Cardiac fibroblast (primary cell): ENCODE measurements around the gene RPA1.

Experiments used
- DNase-seq, 2 donors: peaks; one replicate each; pipeline versions ENCODE4 v3.0.0 to v3.0.0-alpha.2; 2010; ENCODE audit warnings: low read depth in 2 of 2
- H3K4me3 ChIP-seq, 2 donors: replicated peaks in 1 of 2; 1 replicate in 1 of 2; 2 replicates in 1 of 2; pipeline ENCODE4 v1.5.1; 2011; ENCODE audit warnings: low read depth in 2 of 2, low read length in 2 of 2, mild to moderate bottlenecking in 2 of 2, moderate library complexity in 1 of 2
- CTCF ChIP-seq: IDR thresholded peaks from one replicate; pipeline ENCODE4 v1.5.1; 2011; ENCODE audit warnings: low read depth, mild to moderate bottlenecking, low read length, inconsistent platforms

The RPA1 gene

GRCh38 chr17:1936766-1937165 lies 107.0 kb downstream of the RPA1 start:
- no peak overlapping the region for H3K4me3 ChIP-seq
- no peak for DNase-seq
- TF ChIP-seq CTCF, result no peak

DNA sequence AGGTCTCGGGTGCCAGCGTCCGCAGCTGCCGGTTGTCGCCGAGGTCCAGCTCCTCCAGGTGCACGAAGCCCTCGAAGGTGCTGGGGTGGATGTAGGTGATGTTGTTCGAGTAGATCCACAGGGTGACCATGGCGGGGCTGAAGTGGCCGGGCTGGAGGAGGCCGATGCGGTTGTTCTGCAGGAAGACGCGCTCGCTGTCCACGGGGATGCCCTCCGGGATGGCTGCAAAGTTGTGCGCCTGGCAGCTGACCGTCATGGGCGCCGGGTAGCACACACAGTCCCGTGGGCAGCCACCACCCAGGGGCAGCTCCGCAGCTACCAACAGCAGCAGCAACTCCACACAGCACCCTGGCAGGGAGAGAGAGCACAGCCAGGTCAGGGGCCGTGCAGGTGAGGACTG lies 107.7 kb downstream of the RPA1 start:
- DNase-seq, result no peak
- no peak for TF ChIP-seq CTCF
- H3K4me3 ChIP-seq, result no peak overlapping the region

DNA sequence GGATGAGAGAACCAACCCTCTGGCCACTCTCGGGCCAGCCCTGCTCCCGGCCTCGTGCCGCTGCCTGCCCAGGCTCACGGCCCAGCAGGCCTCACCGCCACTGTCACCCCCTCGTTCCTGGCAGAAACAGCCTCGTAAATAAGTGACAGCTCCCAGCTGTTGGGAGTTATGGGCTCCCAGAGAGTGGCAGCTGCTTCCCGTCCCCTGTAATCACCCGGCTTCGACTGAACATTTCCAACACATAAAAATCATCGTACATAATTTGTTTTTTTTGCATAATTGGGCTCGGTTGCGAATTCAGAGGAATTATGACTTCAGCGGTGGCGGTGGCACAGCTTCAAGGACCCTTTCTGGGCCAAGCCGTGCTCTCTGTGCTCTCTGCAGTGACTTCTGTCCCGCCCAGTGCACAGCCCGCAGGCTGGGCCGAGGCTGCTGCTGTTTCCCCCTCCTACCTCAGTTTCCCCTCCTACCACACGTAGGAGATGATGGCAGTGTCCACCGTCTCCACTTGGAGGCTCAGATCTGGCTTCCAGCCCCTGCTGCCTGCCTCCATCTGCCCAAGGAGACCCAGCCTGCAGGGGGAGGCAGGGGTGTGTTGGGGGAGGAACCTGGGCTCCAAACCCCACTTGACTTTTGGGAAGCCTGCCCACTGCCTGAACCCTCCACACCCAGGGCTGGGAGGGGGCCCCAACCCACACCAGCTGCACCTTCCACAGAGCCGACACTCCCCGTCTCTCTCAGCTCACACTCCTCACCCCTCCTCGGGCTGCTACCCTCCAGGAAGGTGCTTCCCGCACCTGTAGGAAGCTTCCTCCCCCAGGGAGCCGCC lies 110.4 kb downstream of the RPA1 start:
- no peak for DNase-seq
- H3K4me3 ChIP-seq, result no peak overlapping the region
- no peak for TF ChIP-seq CTCF

DNA sequence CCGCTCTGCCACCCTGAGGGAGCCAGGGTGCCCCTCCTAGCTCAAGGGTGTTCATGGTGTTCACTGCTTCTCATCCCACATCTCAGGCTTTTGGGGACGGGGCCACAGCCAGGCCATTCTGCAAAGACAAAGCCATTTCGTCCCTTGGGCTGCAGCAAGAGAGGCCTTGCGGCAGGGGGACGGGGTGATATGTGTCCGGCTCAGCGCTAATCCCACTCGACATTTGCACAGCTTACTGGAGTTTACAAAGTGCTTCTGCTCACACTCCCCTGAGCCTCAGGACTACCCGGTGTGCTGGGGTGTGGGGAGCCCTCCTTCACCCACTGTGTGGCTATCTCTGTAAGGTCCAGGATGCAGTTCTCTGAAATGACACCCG lies 111.0 kb downstream of the RPA1 start:
- TF ChIP-seq CTCF, result no peak
- H3K4me3 ChIP-seq, result no peak overlapping the region
- no peak for DNase-seq

- DNase-seq, result no peak
- H3K4me3 ChIP-seq, result no peak overlapping the region
- TF ChIP-seq CTCF, result no peak
Observed at GRCh38 chr17:1941272-1942065, 111.7 kb downstream of the RPA1 start.

GRCh38 chr17:1942066-1942365 lies 112.2 kb downstream of the RPA1 start:
- no peak for TF ChIP-seq CTCF
- DNase-seq, result no peak
- no peak overlapping the region for H3K4me3 ChIP-seq
